ENCODE measurements around the gene NT5M.

GRCh38 chr17:17314501-17315071 lies 11.4 kb downstream of the NT5M start:
- no peak for TF ChIP-seq POLR2AphosphoS5 (IDR thresholded peaks at IDR 0.05; ENCODE audit: insufficient read depth in 1 of 2, low read depth in 1 of 2)
- TF ChIP-seq CTCF (IDR thresholded peaks at IDR 0.05), result no peak
- no peak for TF ChIP-seq POLR2A (IDR thresholded peaks at IDR 0.05)
